ENCODE data around the gene MID1. TPM values are rescaled to one million over a fixed set of nuclear protein-coding genes. Genes with fewer than 3 reads are reported as not detected.
A peak's percentile ranks its signal among the peaks of the same experiment; 100 is the strongest.

Gene MID1
- total and polyA plus RNA-seq, 5 donors, result 4.1 to 39.9 (median 21.0) TPM

GRCh38 chrX:10495677-10496076 lies 124.7 kb downstream of the MID1 start:
- H3K27ac ChIP-seq (ENCODE audit: low read length), result no peak overlapping the region
- WGBS, result 91% methylated on average over 3 of the region's 3 CpGs
- no peaks in the 10 kb centered on the region for H3K27me3 ChIP-seq (ENCODE audit: control insufficient read depth, insufficient read depth)
- DNase-seq (no peak), ATAC-seq (no peak)
- no peaks in the 10 kb centered on the region for H3K9me3 ChIP-seq (ENCODE audit: control insufficient read depth, low read length)
- intact Hi-C loops (cut with DNase I), result no loop called here
- no peaks in the 10 kb centered on the region for H3K4me1 ChIP-seq (ENCODE audit: control insufficient read depth, insufficient read depth, low read length)
- no peak overlapping the region for H3K4me3 ChIP-seq (ENCODE audit: low read length)

GRCh38 chrX:10492250-10492649 lies 128.1 kb downstream of the MID1 start:
- Histone ChIP-seq H3K27ac (ENCODE audit: low read length) (no peak overlapping the region), H3K27me3 (ENCODE audit: control insufficient read depth, insufficient read depth) (no peaks in the 10 kb centered on the region), H3K4me3 (ENCODE audit: low read length) (no peak overlapping the region), H3K9me3 (ENCODE audit: control insufficient read depth, low read length) (no peaks in the 10 kb centered on the region), H3K4me1 (ENCODE audit: control insufficient read depth, insufficient read depth, low read length) (no peaks in the 10 kb centered on the region)
- DNase-seq (no peak), ATAC-seq (no peak)
- intact Hi-C loops (cut with DNase I), result no loop called here

GRCh38 chrX:10486373-10486772 lies 134.0 kb downstream of the MID1 start:
- peak overlapping the region; percentile 58 for H3K27ac ChIP-seq (ENCODE audit: low read length)
- H3K4me3 ChIP-seq (ENCODE audit: low read length), result no peak overlapping the region
- H3K9me3 ChIP-seq (ENCODE audit: control insufficient read depth, low read length), result no peaks in the 10 kb centered on the region
- 60% methylated on average over 3 of the region's 3 CpGs for WGBS
- ATAC-seq (peak; percentile 6 to 24), DNase-seq (peak in 1 of 3 donors; percentile 33)
- H3K27me3 ChIP-seq (ENCODE audit: control insufficient read depth, insufficient read depth), result no peaks in the 10 kb centered on the region
- intact Hi-C loops (cut with DNase I), result loop anchor here in 1 of 4 donors (10.0 kb wide), 1 partner anchor 128 kb away; no protein-coding TSS in a partner anchor
- H3K4me1 ChIP-seq (ENCODE audit: control insufficient read depth, insufficient read depth, low read length), result peaks cover 6% of the 10 kb centered on the region

- H3K27me3 ChIP-seq (ENCODE audit: control insufficient read depth, insufficient read depth), result no peaks in the 10 kb centered on the region
- no peaks in the 10 kb centered on the region for H3K9me3 ChIP-seq (ENCODE audit: control insufficient read depth, low read length)
- no peak overlapping the region for H3K27ac ChIP-seq (ENCODE audit: low read length)
- peaks cover 6% of the 10 kb centered on the region for H3K4me1 ChIP-seq (ENCODE audit: control insufficient read depth, insufficient read depth, low read length)
- H3K4me3 ChIP-seq (ENCODE audit: low read length), result no peak overlapping the region
- intact Hi-C loops (cut with DNase I), result loop anchor here in 1 of 4 donors (10.0 kb wide), 1 partner anchor 129 kb away; no protein-coding TSS in a partner anchor
- DNase-seq (no peak), ATAC-seq (no peak)
- WGBS, result 90% methylated on average over 3 of the region's 3 CpGs
Measured at GRCh38 chrX:10485326-10485725, 135.1 kb downstream of the MID1 start.

GRCh38 chrX:10484683-10485247 lies 135.6 kb downstream of the MID1 start:
- Histone ChIP-seq H3K9me3 (ENCODE audit: control insufficient read depth, low read length) (no peaks in the 10 kb centered on the region), H3K4me3 (ENCODE audit: low read length) (no peak overlapping the region), H3K27me3 (ENCODE audit: control insufficient read depth, insufficient read depth) (no peaks in the 10 kb centered on the region), H3K4me1 (ENCODE audit: control insufficient read depth, insufficient read depth, low read length) (peaks cover 6% of the 10 kb centered on the region), H3K27ac (ENCODE audit: low read length) (no peak overlapping the region)
- ATAC-seq (no peak), DNase-seq (no peak)
- intact Hi-C loops (cut with DNase I), result loop anchor here in 2 of 4 donors (5.0 to 10.0 kb wide), 2 partner anchors 33 to 130 kb away; no protein-coding TSS in a partner anchor
- WGBS, result 92% methylated on average over 7 of the region's 7 CpGs

- 16% methylated on average over 9 of the region's 9 CpGs for WGBS
- Histone ChIP-seq H3K4me1 (ENCODE audit: control insufficient read depth, insufficient read depth, low read length) (peaks cover 6% of the 10 kb centered on the region), H3K27ac (ENCODE audit: low read length) (peak overlapping the region; percentile 50), H3K4me3 (ENCODE audit: low read length) (no peak overlapping the region), H3K27me3 (ENCODE audit: control insufficient read depth, insufficient read depth) (no peaks in the 10 kb centered on the region), H3K9me3 (ENCODE audit: control insufficient read depth, low read length) (no peaks in the 10 kb centered on the region)
- DNase-seq (peak; percentile 36 to 62 (median 47)), ATAC-seq (peak; percentile 86 to 89)
- intact Hi-C loops (cut with DNase I), result loop anchor here in 2 of 4 donors (5.0 to 10.0 kb wide), 2 partner anchors 34 to 131 kb away; no protein-coding TSS in a partner anchor
Measured at GRCh38 chrX:10483191-10483831, 137.1 kb downstream of the MID1 start.

- Histone ChIP-seq H3K4me1 (ENCODE audit: control insufficient read depth, insufficient read depth, low read length) (peaks cover 6% of the 10 kb centered on the region), H3K9me3 (ENCODE audit: control insufficient read depth, low read length) (no peaks in the 10 kb centered on the region), H3K4me3 (ENCODE audit: low read length) (no peak overlapping the region), H3K27ac (ENCODE audit: low read length) (peak overlapping the region; percentile 42), H3K27me3 (ENCODE audit: control insufficient read depth, insufficient read depth) (no peaks in the 10 kb centered on the region)
- ATAC-seq (peak in 1 of 2 donors; percentile 58), DNase-seq (no peak)
- WGBS, result 26% methylated on average over 5 of the region's 5 CpGs
- intact Hi-C loops (cut with DNase I), result loop anchor here in 2 of 4 donors (5.0 to 10.0 kb wide), 2 partner anchors 35 to 132 kb away; no protein-coding TSS in a partner anchor
Measured at GRCh38 chrX:10482708-10483107, 137.7 kb downstream of the MID1 start.

GRCh38 chrX:10482261-10482660 lies 138.1 kb downstream of the MID1 start:
- Histone ChIP-seq H3K27me3 (ENCODE audit: control insufficient read depth, insufficient read depth) (no peaks in the 10 kb centered on the region), H3K4me3 (ENCODE audit: low read length) (no peak overlapping the region), H3K9me3 (ENCODE audit: control insufficient read depth, low read length) (no peaks in the 10 kb centered on the region), H3K27ac (ENCODE audit: low read length) (peak overlapping the region; percentile 42), H3K4me1 (ENCODE audit: control insufficient read depth, insufficient read depth, low read length) (peaks cover 6% of the 10 kb centered on the region)
- WGBS, result 39% methylated on average over 9 of the region's 9 CpGs
- ATAC-seq, result peak; percentile 42 to 63
- DNase-seq, result peak; percentile 29 to 56 (median 50)
- intact Hi-C loops (cut with DNase I), result loop anchor here in 2 of 4 donors (5.0 to 10.0 kb wide), 2 partner anchors 35 to 133 kb away; no protein-coding TSS in a partner anchor

GRCh38 chrX:10480861-10481260 lies 139.5 kb downstream of the MID1 start:
- no peak for ATAC-seq
- Histone ChIP-seq H3K4me3 (ENCODE audit: low read length) (no peak overlapping the region), H3K4me1 (ENCODE audit: control insufficient read depth, insufficient read depth, low read length) (peaks cover 2% of the 10 kb centered on the region), H3K27ac (ENCODE audit: low read length) (no peak overlapping the region), H3K9me3 (ENCODE audit: control insufficient read depth, low read length) (no peaks in the 10 kb centered on the region), H3K27me3 (ENCODE audit: control insufficient read depth, insufficient read depth) (no peaks in the 10 kb centered on the region)
- WGBS, result 97% methylated on average over 5 of the region's 5 CpGs
- intact Hi-C loops (cut with DNase I), result loop anchor here in 2 of 4 donors (5.0 to 10.0 kb wide), 2 partner anchors 36 to 134 kb away; no protein-coding TSS in a partner anchor
- DNase-seq, result no peak

GRCh38 chrX:10479508-10479907 lies 140.9 kb downstream of the MID1 start:
- Histone ChIP-seq H3K4me1 (ENCODE audit: control insufficient read depth, insufficient read depth, low read length) (peaks cover 2% of the 10 kb centered on the region), H3K27ac (ENCODE audit: low read length) (no peak overlapping the region), H3K4me3 (ENCODE audit: low read length) (no peak overlapping the region), H3K27me3 (ENCODE audit: control insufficient read depth, insufficient read depth) (no peaks in the 10 kb centered on the region), H3K9me3 (ENCODE audit: control insufficient read depth, low read length) (no peaks in the 10 kb centered on the region)
- WGBS, result 92% methylated on average over 3 of the region's 3 CpGs
- ATAC-seq (no peak), DNase-seq (no peak)
- intact Hi-C loops (cut with DNase I), result no loop called here

GRCh38 chrX:10477525-10477924 lies 142.9 kb downstream of the MID1 start:
- DNase-seq (peak in 2 of 3 donors; percentile 31 to 59), ATAC-seq (peak; percentile 64 to 74)
- intact Hi-C loops (cut with DNase I), result no loop called here
- no peak overlapping the region for H3K4me3 ChIP-seq (ENCODE audit: low read length)
- H3K4me1 ChIP-seq (ENCODE audit: control insufficient read depth, insufficient read depth, low read length), result peaks cover 4% of the 10 kb centered on the region
- H3K27ac ChIP-seq (ENCODE audit: low read length), result no peak overlapping the region
- WGBS, result 67% methylated on average over 3 of the region's 3 CpGs
- no peaks in the 10 kb centered on the region for H3K9me3 ChIP-seq (ENCODE audit: control insufficient read depth, low read length)
- H3K27me3 ChIP-seq (ENCODE audit: control insufficient read depth, insufficient read depth), result no peaks in the 10 kb centered on the region
